PC-9 (cell line): ENCODE results near the gene PHACTR3. TPM values are rescaled to one million over a fixed set of nuclear protein-coding genes. Genes with fewer than 3 reads are reported as not detected.
A peak's percentile ranks its signal among the peaks of the same experiment; 100 is the strongest.

Source experiments
- BruUV-seq: library from RNA; stranded (reverse); fragments of 400-500 nt; replicated peaks from 2 replicates; lab custom pipeline; 2021; lab: Mats Ljungman, UMichigan
- CTCF ChIA-PET: fragments of 300-600 bp; sonication (Branson Sonifier 250); formaldehyde crosslinking; loops from one replicate; lab custom pipeline; 2022; ENCODE audit warnings: antibody characterized with exemption; lab: Charles Lee
- POLR2A ChIA-PET: fragments of 300-600 bp; sonication (Branson Sonifier 250); formaldehyde crosslinking; loops from one replicate; lab custom pipeline; 2022; ENCODE audit warnings: antibody characterized with exemption; ENCODE audit not compliant: unreplicated experiment; lab: Charles Lee
- DNase-seq, 2 experiments: peaks; one replicate each; pipeline versions ENCODE4 v3.0.0 to v3.0.0-alpha.2; 2015 to 2022; ENCODE audit warnings: mixed read lengths in 1 of 2
- H2AFZ ChIP-seq: fragments of 200-600 bp; sonication (generic); 2 replicates; pipeline ENCODE4 v1.8.1; 2017; ENCODE audit warnings: antibody characterized with exemption
- H3F3A ChIP-seq: fragments of 200-600 bp; sonication (generic); 2 replicates; pipeline ENCODE4 v1.8.1; 2017; ENCODE audit warnings: antibody characterized with exemption, mild to moderate bottlenecking, low read depth; ENCODE audit not compliant: insufficient read depth
- H3K27ac ChIP-seq: fragments of 200-600 bp; sonication (generic); 2 replicates; pipeline ENCODE4 v1.6.1; 2016; ENCODE audit warnings: mixed run types
- H3K27me3 ChIP-seq: fragments of 200-600 bp; sonication (generic); 2 replicates; pipeline ENCODE4 v1.6.1; 2016; ENCODE audit warnings: low read depth, mixed run types; ENCODE audit not compliant: insufficient read depth
- H3K36me3 ChIP-seq: fragments of 200-600 bp; sonication (generic); 2 replicates; pipeline ENCODE4 v1.6.1; 2016; ENCODE audit warnings: low read depth, mixed run types
- H3K4me1 ChIP-seq: fragments of 200-600 bp; sonication (generic); replicated peaks from 2 replicates; pipeline ENCODE4 v1.6.1; 2016; ENCODE audit warnings: mixed run types; ENCODE audit not compliant: insufficient read depth
- H3K4me2 ChIP-seq: fragments of 200-600 bp; sonication (generic); 2 replicates; pipeline ENCODE4 v1.6.1; 2017; ENCODE audit warnings: mixed run types
- H3K4me3 ChIP-seq: fragments of 200-600 bp; sonication (generic); 2 replicates; pipeline ENCODE4 v1.6.1; 2016; ENCODE audit warnings: mixed run types
- H3K79me2 ChIP-seq: fragments of 200-600 bp; sonication (generic); 2 replicates; pipeline ENCODE4 v1.6.1; 2017; ENCODE audit warnings: low read depth, mixed run types
- H3K9me2 ChIP-seq: fragments of 200-600 bp; sonication (generic); 2 replicates; pipeline ENCODE4 v1.8.1; 2017; ENCODE audit warnings: mild to moderate bottlenecking; ENCODE audit not compliant: insufficient read depth
- H3K9me3 ChIP-seq: fragments of 200-600 bp; sonication (generic); 2 replicates; pipeline ENCODE4 v1.8.1; 2016; ENCODE audit warnings: low read depth; ENCODE audit not compliant: insufficient read depth
- H4K20me1 ChIP-seq: fragments of 200-600 bp; sonication (generic); 2 replicates; pipeline ENCODE4 v1.8.1; 2017; ENCODE audit not compliant: insufficient read depth
- CTCF ChIP-seq: fragments of 200-600 bp; sonication (generic); conservative IDR thresholded peaks from 2 replicates; pipeline ENCODE4 v1.6.1; 2017; ENCODE audit warnings: mixed run types, antibody characterized with exemption, mild to moderate bottlenecking, moderate library complexity
- EZH2 ChIP-seq: fragments of 200-600 bp; sonication (generic); IDR thresholded peaks from 2 replicates; pipeline ENCODE4 v1.8.0; 2017; ENCODE audit warnings: antibody characterized with exemption, low read depth
- intact Hi-C: fragments of 100-400 bp; cut with micrococcal nuclease; formaldehyde crosslinking; loops from one replicate; pipeline ENCODE4 v1.10.0; 2022; ENCODE audit not compliant: unreplicated experiment
- total RNA-seq: library from RNA; stranded (reverse); gene quantifications from 2 replicates; pipeline ENCODE4 v1.2.3, GENCODE V29; 2021

Gene PHACTR3
- total RNA-seq, 1 experiment from 2014 or later = 0.41 TPM

- Histone ChIP-seq H3K27me3 (peaks cover 100% of the 10 kb centered on the region), H3K79me2 (no peaks in the 10 kb centered on the region), H3K36me3 (no peaks in the 10 kb centered on the region), H3F3A (no peaks in the 10 kb centered on the region), H2AFZ (no peak overlapping the region), H3K4me1 (no peaks in the 10 kb centered on the region), H3K9me2 (no peaks in the 10 kb centered on the region), H3K27ac (no peak overlapping the region), H3K4me3 (no peak overlapping the region), H4K20me1 (no peaks in the 10 kb centered on the region), H3K4me2 (no peak overlapping the region), H3K9me3 (no peaks in the 10 kb centered on the region)
- BruUV-seq = no TSS peak
- no peak for DNase-seq
- no peak for TF ChIP-seq CTCF
- no peak for TF ChIP-seq EZH2
- CTCF ChIA-PET = no interaction called here
- POLR2A ChIA-PET = no interaction called here
- intact Hi-C loops = no loop called here
Measured at GRCh38 chr20:59587570-59587969, 16.8 kb upstream of the PHACTR3 start.

GRCh38 chr20:59588236-59588855, 16.0 kb upstream of the PHACTR3 start:
- no peaks in the 10 kb centered on the region for H3K9me2 ChIP-seq
- ChIA-PET POLR2A (no interaction called here), CTCF (no interaction called here)
- peaks cover 100% of the 10 kb centered on the region for H3K27me3 ChIP-seq
- no peaks in the 10 kb centered on the region for H3F3A ChIP-seq
- TF ChIP-seq CTCF = no peak
- TF ChIP-seq EZH2 = no peak
- intact Hi-C loops = no loop called here
- no peak overlapping the region for H3K4me3 ChIP-seq
- H3K79me2 ChIP-seq = no peaks in the 10 kb centered on the region
- no peaks in the 10 kb centered on the region for H3K36me3 ChIP-seq
- H3K9me3 ChIP-seq = no peaks in the 10 kb centered on the region
- no peak overlapping the region for H2AFZ ChIP-seq
- H3K4me2 ChIP-seq = no peak overlapping the region
- BruUV-seq = no TSS peak
- no peaks in the 10 kb centered on the region for H4K20me1 ChIP-seq
- DNase-seq = no peak
- no peaks in the 10 kb centered on the region for H3K4me1 ChIP-seq
- no peak overlapping the region for H3K27ac ChIP-seq

GRCh38 chr20:59589086-59589684, 15.2 kb upstream of the PHACTR3 start:
- no peaks in the 10 kb centered on the region for H3F3A ChIP-seq
- H3K9me2 ChIP-seq = no peaks in the 10 kb centered on the region
- no peak for DNase-seq
- no peak overlapping the region for H3K27ac ChIP-seq
- no peaks in the 10 kb centered on the region for H3K4me1 ChIP-seq
- H3K79me2 ChIP-seq = no peaks in the 10 kb centered on the region
- intact Hi-C loops = no loop called here
- H3K27me3 ChIP-seq = peaks cover 100% of the 10 kb centered on the region
- BruUV-seq = no TSS peak
- ChIA-PET POLR2A (no interaction called here), CTCF (no interaction called here)
- H2AFZ ChIP-seq = no peak overlapping the region
- no peaks in the 10 kb centered on the region for H3K36me3 ChIP-seq
- H3K4me2 ChIP-seq = peak overlapping the region; percentile 35; the same call in 1 of the 2 replicates
- TF ChIP-seq EZH2 (no peak), CTCF (no peak)
- no peak overlapping the region for H3K4me3 ChIP-seq
- no peaks in the 10 kb centered on the region for H4K20me1 ChIP-seq
- no peaks in the 10 kb centered on the region for H3K9me3 ChIP-seq
